ENCODE data around the gene CALR3.

GRCh38 chr19:16519230-16519687, 23.3 kb upstream of the CALR3 start:
- TF ChIP-seq ETV6 (conservative IDR thresholded peaks at IDR 0.05 in 1 of 2, IDR thresholded peaks at IDR 0.05 in 1 of 2; ENCODE audit: borderline replicate concordance in 1 of 2, low read depth in 1 of 2) (no peak), ELK1 (IDR thresholded peaks at IDR 0.05; ENCODE audit: low read depth, low read length) (no peak), EZH2 (IDR thresholded peaks at IDR 0.05; ENCODE audit: borderline replicate concordance, control insufficient read depth, low read depth, low read length) (no peak), FOXM1 (IDR thresholded peaks at IDR 0.05; ENCODE audit: low read depth, low read length) (no peak)

Data from GM12878 (cell line).